Stimulated activated CD8-positive, alpha-beta memory T cell treated with anti-CD3 and anti-CD28 coated beads, Interleukin-4, amount 100 ng/mL, for 1 hour (primary cell): ENCODE data around the gene SMC6.

Source experiments
- DNase-seq, 2 donors: peaks; one replicate each; pipeline ENCODE4 v3.0.0-alpha.2; 2020; ENCODE audit warnings: low read depth in 2 of 2, low spot score in 1 of 2

The SMC6 gene

GRCh38 chr2:17765398-17765797 is 11.8 kb upstream of the SMC6 start:
- no peak for DNase-seq

GRCh38 chr2:17763641-17764333 is 10.2 kb upstream of the SMC6 start:
- no peak for DNase-seq

GRCh38 chr2:17762451-17762850 is 8.8 kb upstream of the SMC6 start:
- no peak for DNase-seq

- no peak for DNase-seq
Measured at GRCh38 chr2:17759805-17760204, 6.2 kb upstream of the SMC6 start.

- no peak for DNase-seq
Measured at GRCh38 chr2:17758118-17758517, 4.5 kb upstream of the SMC6 start.

GRCh38 chr2:17757321-17757720 is 3.7 kb upstream of the SMC6 start:
- no peak for DNase-seq

GRCh38 chr2:17756668-17757067 is 3.1 kb upstream of the SMC6 start:
- no peak for DNase-seq

GRCh38 chr2:17754773-17755425 is 1.3 kb upstream of the SMC6 start:
- DNase-seq: no peak

- DNase-seq: no peak
Measured at GRCh38 chr2:17752892-17753802, 463 bp downstream of the SMC6 start.

- DNase-seq: no peak
Measured at GRCh38 chr2:17752246-17752645, 1.4 kb downstream of the SMC6 start.

GRCh38 chr2:17749753-17750438 is 3.7 kb downstream of the SMC6 start:
- DNase-seq: no peak

GRCh38 chr2:17748745-17749144 is 4.9 kb downstream of the SMC6 start:
- DNase-seq: no peak

- no peak for DNase-seq
Measured at GRCh38 chr2:17747684-17748452, 5.7 kb downstream of the SMC6 start.

GRCh38 chr2:17740203-17740602 is 13.4 kb downstream of the SMC6 start:
- no peak for DNase-seq

GRCh38 chr2:17736989-17737388 is 16.6 kb downstream of the SMC6 start:
- no peak for DNase-seq

- no peak for DNase-seq
Measured at GRCh38 chr2:17735864-17736263, 17.7 kb downstream of the SMC6 start.

- no peak for DNase-seq
Measured at GRCh38 chr2:17733599-17733998, 20.0 kb downstream of the SMC6 start.

GRCh38 chr2:17729880-17730279 is 23.7 kb downstream of the SMC6 start:
- no peak for DNase-seq

- DNase-seq: no peak
Measured at GRCh38 chr2:17728210-17728609, 25.4 kb downstream of the SMC6 start.

- no peak for DNase-seq
Measured at GRCh38 chr2:17719562-17720371, 33.8 kb downstream of the SMC6 start.
